GM18520 (cell line): ENCODE data around the gene SIM2.

ENCODE experiments used
- ATAC-seq: cut with Tn5 transposase; IDR thresholded peaks from one replicate; pipeline ENCODE4 v1.9.1; 2021; ENCODE audit not compliant: unreplicated experiment

SIM2 gene

GRCh38 chr21:36759348-36760083, 60.6 kb downstream of the SIM2 start:
- no peak for ATAC-seq

- ATAC-seq, result no peak
These were observed 62.8 kb downstream of the SIM2 start for GRCh38 chr21:36761685-36762084.

DNA sequence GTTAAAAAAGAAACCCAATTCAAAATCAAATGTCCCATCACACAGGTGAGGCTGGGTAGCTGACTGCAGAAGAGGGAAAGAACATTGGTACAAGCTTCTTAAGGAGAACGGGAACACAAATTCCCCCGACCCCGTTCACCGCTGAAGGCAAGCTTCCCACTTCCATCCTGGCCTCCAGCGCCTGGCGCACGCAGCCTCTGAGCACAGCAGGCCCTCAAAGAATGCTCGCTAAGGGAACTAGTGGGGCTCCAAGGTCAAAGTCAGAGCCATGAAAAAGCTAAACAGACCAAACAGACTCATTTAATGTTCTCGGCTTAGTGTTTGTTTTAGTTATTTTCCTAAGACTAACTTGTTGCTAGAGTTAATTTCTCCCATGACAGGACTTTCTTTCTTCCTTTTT, 63.7 kb downstream of the SIM2 start:
- no peak for ATAC-seq

DNA sequence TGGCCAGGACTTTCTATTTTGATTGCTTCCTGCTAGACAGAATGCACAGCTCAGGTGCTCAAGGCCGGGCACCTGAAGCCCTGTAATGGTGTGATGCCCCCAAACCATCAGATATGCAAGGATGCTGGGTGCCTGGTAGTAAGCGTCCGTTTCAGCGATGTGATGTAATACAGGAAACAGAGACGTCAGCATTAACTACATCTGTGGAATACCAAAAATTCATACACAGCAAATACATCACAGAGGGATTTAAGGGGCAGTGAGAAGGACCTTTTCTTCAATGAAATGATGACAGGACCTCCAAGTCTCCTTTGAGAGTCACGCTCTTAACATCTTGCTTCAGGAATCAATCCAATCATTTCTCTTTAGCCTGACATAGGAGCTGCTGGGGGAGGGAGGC, 64.4 kb downstream of the SIM2 start:
- no peak for ATAC-seq

GRCh38 chr21:36765229-36765628, 66.3 kb downstream of the SIM2 start:
- no peak for ATAC-seq

- ATAC-seq, result no peak
These were observed 67.6 kb downstream of the SIM2 start for GRCh38 chr21:36766511-36766910.

- no peak for ATAC-seq
These were observed 68.2 kb downstream of the SIM2 start for GRCh38 chr21:36767096-36767495.

DNA sequence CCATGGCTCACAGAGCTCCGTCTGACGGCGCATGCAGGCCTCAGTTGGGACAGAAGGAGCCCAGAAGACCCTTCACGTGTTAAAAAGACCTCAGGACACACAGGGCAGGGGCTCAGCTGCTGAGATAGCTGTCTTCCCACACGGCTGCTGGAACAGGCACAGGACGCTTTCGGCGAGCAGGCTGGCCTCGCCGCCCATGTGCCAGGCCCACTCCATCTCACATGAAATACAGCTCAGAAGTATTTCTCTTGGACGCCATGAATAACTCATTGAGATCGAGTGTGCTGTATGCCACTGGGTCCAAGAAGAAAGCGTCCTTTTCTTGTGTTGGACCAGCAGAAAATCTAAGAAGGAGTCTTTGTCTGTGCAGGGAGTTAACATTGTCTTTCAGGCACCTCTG, 69.6 kb downstream of the SIM2 start:
- ATAC-seq, result no peak

DNA sequence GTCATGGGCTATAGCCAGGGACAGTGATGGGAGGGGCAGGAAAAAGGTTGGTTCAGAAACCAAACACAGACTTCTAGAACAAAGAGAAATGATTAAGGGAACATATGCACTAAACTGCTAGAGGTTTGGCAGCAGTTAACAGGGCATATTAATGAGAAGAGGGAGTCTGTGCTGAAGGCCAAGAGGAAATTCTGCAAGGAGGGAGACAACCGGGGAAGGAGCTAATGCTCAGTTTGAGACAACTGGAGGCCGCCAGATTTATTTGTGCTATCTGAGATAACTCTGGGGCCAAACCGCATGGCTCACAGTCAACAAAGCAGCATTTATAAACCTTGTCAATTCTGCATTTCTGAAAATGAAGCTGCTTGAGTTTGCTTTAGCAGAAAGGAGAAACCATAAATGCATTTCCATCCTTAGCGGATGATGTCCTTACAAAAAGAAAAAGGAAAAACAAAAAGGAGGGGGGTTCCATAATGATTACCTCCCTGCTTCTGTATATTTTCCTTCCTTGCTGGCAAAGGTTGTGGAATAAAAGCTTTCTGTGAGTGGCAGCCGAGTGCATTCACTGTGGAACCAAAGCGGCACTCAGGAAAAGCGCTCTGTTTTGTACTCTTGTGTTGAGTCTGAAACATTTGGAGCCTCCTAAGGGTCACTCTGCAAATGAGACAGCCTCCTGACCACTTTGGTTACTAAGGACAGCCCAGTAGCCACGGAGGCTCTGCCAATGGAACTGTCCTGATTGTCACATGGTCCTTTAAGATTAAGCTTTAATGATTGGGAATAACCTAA, 70.3 kb downstream of the SIM2 start:
- no peak for ATAC-seq

DNA sequence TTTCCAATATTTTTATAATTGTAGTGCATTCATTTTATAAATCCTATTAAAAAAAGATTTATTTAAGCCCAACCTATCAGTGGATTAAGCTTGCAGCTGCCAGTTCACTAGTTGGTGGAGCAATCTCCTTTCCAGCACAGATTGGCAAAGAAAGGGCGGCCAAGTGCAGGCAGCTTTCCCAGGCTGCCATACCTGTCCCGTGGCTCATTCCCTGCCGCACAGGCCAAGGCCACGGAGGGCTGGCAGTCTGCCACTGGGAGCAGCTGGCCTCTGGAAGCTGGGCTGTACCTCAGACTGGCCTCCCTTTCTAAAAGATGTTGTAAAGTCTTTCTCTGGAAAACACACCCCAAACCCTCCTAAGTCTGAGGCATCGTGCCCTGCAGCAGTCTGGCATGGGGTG, 74.2 kb downstream of the SIM2 start:
- no peak for ATAC-seq

DNA sequence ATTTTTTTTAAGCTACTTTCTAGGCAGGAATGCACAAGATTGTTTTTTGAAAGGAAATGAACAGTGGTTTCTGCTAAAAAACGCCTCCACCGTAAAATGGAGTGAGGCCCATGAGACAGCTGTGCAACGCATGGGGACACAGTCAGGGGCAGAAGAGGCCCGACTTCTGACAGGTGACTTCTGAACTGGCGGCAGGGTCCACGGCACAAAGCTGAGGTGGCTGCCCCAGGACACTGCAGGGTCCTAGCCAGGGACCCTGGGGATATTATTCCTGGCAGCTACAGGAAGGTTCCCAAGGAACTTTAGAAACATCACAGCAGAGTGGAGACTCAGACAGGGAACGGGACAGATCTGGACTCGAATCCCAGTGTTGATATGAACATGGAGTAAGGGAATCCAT, 75.1 kb downstream of the SIM2 start:
- ATAC-seq, result no peak

DNA sequence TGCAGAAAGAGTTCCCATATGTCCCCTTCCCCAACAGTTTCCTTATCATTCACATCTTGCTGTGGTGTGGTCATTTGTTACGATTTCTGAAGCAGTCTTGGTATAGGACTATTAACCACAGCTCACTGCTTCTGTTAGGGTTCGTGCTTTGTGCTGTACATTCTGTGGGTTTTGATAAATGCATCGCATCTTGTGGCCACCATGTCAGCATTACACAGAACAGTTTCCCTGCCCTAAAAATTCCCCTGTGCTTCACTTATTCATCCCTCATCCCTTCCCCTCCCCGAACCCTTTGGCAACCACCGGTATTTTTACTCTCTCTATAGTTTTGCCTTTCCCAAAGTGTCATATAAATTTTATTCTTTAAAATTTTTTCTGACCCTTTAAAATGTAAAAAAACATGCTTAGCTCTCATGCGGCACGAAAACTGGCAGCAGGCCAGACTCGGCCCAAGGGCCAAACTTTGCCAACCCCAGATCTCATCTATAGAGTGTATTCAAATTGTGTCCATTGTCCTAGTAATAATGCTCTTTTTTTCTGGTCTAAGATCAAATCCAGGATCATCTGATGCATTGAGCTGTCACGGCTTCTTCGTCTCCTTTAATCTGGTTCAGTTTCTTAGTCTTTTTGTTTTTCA, 78.2 kb downstream of the SIM2 start:
- ATAC-seq, result no peak

DNA sequence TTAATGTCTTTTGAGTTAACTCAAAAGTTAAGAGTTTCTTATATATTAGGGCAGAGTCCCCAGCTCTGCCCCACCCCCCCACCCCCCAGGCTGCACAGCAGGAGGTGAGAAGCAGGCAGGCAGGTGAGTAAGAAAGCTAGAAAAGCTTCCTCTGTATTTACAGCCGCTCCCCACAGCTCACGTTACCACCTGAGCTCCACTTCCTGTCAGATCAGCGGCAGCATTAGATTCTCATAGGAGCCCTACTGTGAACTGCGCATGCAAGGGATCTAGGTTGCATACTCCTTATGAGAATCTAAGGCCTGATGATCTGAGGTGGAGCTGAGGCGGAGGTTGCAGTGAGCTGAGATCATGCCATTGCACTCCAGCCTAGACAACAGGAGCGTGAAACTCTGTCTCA, 81.9 kb downstream of the SIM2 start:
- no peak for ATAC-seq

GRCh38 chr21:36783612-36784374, 84.9 kb downstream of the SIM2 start:
- no peak for ATAC-seq

- ATAC-seq, result no peak
These were observed 86.0 kb downstream of the SIM2 start for GRCh38 chr21:36784947-36785346.

DNA sequence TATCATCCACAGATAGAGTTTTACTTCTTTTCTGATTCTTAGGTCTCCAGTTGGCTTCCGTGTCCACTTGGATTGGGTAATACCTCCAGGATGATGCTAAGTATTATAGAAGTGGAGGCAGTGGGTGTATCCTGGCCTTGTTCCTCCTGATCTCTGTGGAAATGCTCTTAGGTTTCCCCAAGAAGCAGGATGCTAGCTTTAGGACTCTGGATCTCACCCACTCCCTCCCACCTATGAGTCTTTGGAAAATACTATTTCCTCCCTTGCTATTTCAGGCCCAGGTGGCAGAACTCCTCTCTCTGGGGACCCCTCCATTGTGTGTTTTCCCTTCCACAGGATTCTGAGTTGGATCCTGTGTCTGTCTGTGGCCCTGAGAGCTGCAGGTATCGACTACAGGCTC, 86.7 kb downstream of the SIM2 start:
- no peak for ATAC-seq

DNA sequence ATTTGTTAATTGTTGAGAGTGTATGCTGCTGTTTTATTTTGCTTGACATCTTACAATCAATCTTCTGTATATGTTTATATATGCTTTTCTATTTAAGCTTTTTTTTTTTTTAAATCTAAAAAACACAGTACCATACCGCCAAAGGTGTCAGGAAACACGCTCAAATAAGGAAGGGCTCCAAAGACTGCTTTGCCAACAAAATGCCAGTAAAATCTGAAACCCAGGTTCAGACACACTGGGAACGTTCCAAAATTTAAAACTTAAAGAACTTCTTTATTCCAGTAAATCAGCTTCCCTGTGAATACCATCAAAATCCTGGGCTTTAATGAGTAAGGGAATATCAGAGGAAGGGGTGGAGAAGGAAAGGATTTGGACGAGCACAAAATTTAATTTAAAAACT, 87.3 kb downstream of the SIM2 start:
- ATAC-seq, result no peak

- ATAC-seq, result no peak
These were observed 89.3 kb downstream of the SIM2 start for GRCh38 chr21:36788120-36788638.

DNA sequence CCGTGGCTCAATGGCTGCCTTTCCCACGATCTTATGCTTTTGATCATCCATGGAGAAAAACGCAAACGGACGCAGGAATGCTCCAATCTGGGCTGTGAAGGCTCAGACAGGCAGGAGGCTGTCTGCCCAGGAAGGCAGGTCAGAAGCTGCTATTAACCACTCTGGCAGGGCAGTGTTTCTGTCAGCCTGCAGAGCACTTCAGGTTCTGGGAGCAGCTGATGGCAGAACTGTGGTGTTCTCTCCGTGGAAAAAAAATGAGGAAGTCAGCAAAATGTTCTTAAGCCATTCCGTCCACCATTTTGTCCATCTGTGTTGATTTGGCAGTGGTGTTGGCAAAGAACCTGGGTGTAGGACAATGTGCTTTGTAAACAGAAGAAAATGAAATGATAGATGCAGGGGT, 91.7 kb downstream of the SIM2 start:
- no peak for ATAC-seq

- no peak for ATAC-seq
These were observed 92.3 kb downstream of the SIM2 start for GRCh38 chr21:36791180-36791579.
